ENCODE results near the gene SIRT1. TPM values are rescaled to one million over a fixed set of nuclear protein-coding genes. Genes with fewer than 3 reads are reported as not detected.

SIRT1 gene
- total and polyA plus RNA-seq, 2 of the 4 experiments (the other 2 are of a cell fraction): 9.5 to 12.9 TPM

- BruUV-seq (replicated peaks): no TSS peak
- no peak overlapping the region for H3K4me2 ChIP-seq (ENCODE audit: low read depth, low read length)
- H4K91ac ChIP-seq (ENCODE audit: insufficient read depth, low read depth, low read length): no peak overlapping the region
- no peaks in the 10 kb centered on the region for H4K20me1 ChIP-seq (ENCODE audit: insufficient read depth, low read length)
- no peak overlapping the region for H3K4me3 ChIP-seq (ENCODE audit: insufficient read depth, low read depth, low read length)
- in situ Hi-C loops (cut with MboI; ENCODE audit: low sequenced_read_pairs): no loop called here
- dilution Hi-C loops (cut with HindIII; ENCODE audit: low sequenced_read_pairs, unreplicated experiment): no loop called here
- H4K5ac ChIP-seq (ENCODE audit: low read depth, low read length): no peak overlapping the region
- H3K4ac ChIP-seq (ENCODE audit: low read depth, low read length): no peak overlapping the region
- no peak overlapping the region for H3K23ac ChIP-seq (ENCODE audit: low read depth, low read length)
- no peaks in the 10 kb centered on the region for H3K9me1 ChIP-seq (ENCODE audit: insufficient read depth, low read length)
- intact Hi-C loops (cut with micrococcal nuclease): no loop called here
- no peak overlapping the region for H3K56ac ChIP-seq (ENCODE audit: extremely low read depth, insufficient read depth, low read length)
- no peak overlapping the region for H2AK5ac ChIP-seq (ENCODE audit: low read depth, low read length)
- ATAC-seq (ENCODE audit: low read depth) (no peak), DNase-seq (no peak)
- H3K18ac ChIP-seq (ENCODE audit: low read depth, low read length): no peak overlapping the region
- no peak overlapping the region for H3K9ac ChIP-seq (ENCODE audit: low read depth, low read length)
- no peak overlapping the region for H2BK15ac ChIP-seq (ENCODE audit: low read depth, low read length)
- H2BK120ac ChIP-seq (ENCODE audit: low read depth, low read length): no peak overlapping the region
- H3K14ac ChIP-seq (replicated peaks; ENCODE audit: low read depth, low read length): no peak overlapping the region
- no peaks in the 10 kb centered on the region for H3K4me1 ChIP-seq (ENCODE audit: control insufficient read depth, insufficient read depth, low read length)
- POLR2A ChIA-PET (ENCODE audit: unreplicated experiment): no interaction called here
- no peak overlapping the region for H2AFZ ChIP-seq (replicated peaks; ENCODE audit: low read length, poor library complexity)
- H3K27me3 ChIP-seq (ENCODE audit: control insufficient read depth, insufficient read depth, low read length): no peaks in the 10 kb centered on the region
- H3K36me3 ChIP-seq (ENCODE audit: control insufficient read depth, insufficient read depth, low read length): peaks cover 24% of the 10 kb centered on the region
- no peak overlapping the region for H4K8ac ChIP-seq (ENCODE audit: low read depth in 2 of 2, low read length in 2 of 2)
- no peak overlapping the region for H3K27ac ChIP-seq (ENCODE audit: insufficient read depth, low read length)
- CTCF ChIA-PET: no interaction called here
- H2BK5ac ChIP-seq (ENCODE audit: low read depth, low read length, poor library complexity, severe bottlenecking): no peak overlapping the region
- peaks cover 13 to 17% of the 10 kb centered on the region in 2 experiments; a peak in 3 of 4 replicates for H3K79me1 ChIP-seq (ENCODE audit: low read depth in 1 of 2, low read length in 2 of 2)
- H2AK9ac ChIP-seq (replicated peaks; ENCODE audit: low read depth, low read length, poor library complexity): no peak overlapping the region
- no peaks in the 10 kb centered on the region for H3K9me3 ChIP-seq (ENCODE audit: control insufficient read depth, insufficient read depth, low read length)
- no CpG with 5 or more reads among the region's 6 CpGs for WGBS, 2 experiments (ENCODE audit: extremely low coverage in 2 of 2, insufficient read length in 1 of 2)
- TF ChIP-seq MAZ (IDR thresholded peaks at IDR 0.05; ENCODE audit: borderline replicate concordance, low read depth, low read length) (no peak), ELK1 (IDR thresholded peaks at IDR 0.05; ENCODE audit: borderline replicate concordance, low read depth, low read length) (no peak), CEBPB (IDR thresholded peaks at IDR 0.05; ENCODE audit: low read depth, low read length) (no peak), FOS (IDR thresholded peaks at IDR 0.05; ENCODE audit: low read depth, low read length) (no peak), POLR2A (IDR thresholded peaks at IDR 0.05; ENCODE audit: low read depth, low read length) (no peak), RAD21 (IDR thresholded peaks at IDR 0.05; ENCODE audit: low read length) (no peak), CTCF (conservative IDR thresholded peaks at IDR 0.05; ENCODE audit: low read depth, low read length) (no peak), MXI1 (IDR thresholded peaks at IDR 0.05; ENCODE audit: borderline replicate concordance, low read depth, low read length) (no peak), RFX5 (IDR thresholded peaks at IDR 0.05; ENCODE audit: low read depth, low read length) (no peak), BHLHE40 (IDR thresholded peaks at IDR 0.05; ENCODE audit: low read depth, low read length) (no peak), MAFK (IDR thresholded peaks at IDR 0.05; ENCODE audit: low read depth, low read length) (no peak), NFE2L2 (IDR thresholded peaks at IDR 0.05; ENCODE audit: low read depth, low read length) (no peak), RCOR1 (IDR thresholded peaks at IDR 0.05; ENCODE audit: insufficient replicate concordance, low read length) (no peak), SMC3 (IDR thresholded peaks at IDR 0.05; ENCODE audit: low read depth, low read length) (no peak)
- no peak overlapping the region for H2BK20ac ChIP-seq (ENCODE audit: low read depth, low read length)
These were observed 71.2 kb downstream of the SIRT1 start for GRCh38 chr10:67955614-67956013.
